SK-N-SH (cell line): ENCODE data around the gene C1orf232. TPM values are rescaled to one million over a fixed set of nuclear protein-coding genes. Genes with fewer than 3 reads are reported as not detected.

Source experiments
- CTCF ChIA-PET: fragments of 300-600, 350-600 bp; formaldehyde crosslinking; extraction: SDS; loops from one replicate; lab custom pipeline; 2021; lab: Yijun Ruan, JAX
- POLR2A ChIA-PET: fragments of 350-600 bp; sonication (Branson Sonifier 250); formaldehyde crosslinking; extraction: SDS; loops from one replicate; lab custom pipeline; 2020; ENCODE audit warnings: antibody characterized with exemption, inconsistent platforms; lab: Yijun Ruan, JAX
- DNase-seq: peaks from one replicate; pipeline ENCODE4 v3.0.0; 2012
- H2AFZ ChIP-seq: fragments of 200-600 bp; sonication (generic); 2 replicates; pipeline ENCODE4 v1.8.1; 2016; ENCODE audit warnings: antibody characterized with exemption, mild to moderate bottlenecking, low read depth
- H3F3A ChIP-seq: fragments of 200-600 bp; sonication (generic); replicated peaks from 2 replicates; pipeline ENCODE3; 2016; ENCODE audit warnings: antibody characterized with exemption, mild to moderate bottlenecking; ENCODE audit not compliant: insufficient read depth
- H3K27ac ChIP-seq, 2 experiments: fragments of 200-500 bp in 1 of 2; fragments of 200-600 bp in 1 of 2; sonication (Bioruptor generic) in 1 of 2; sonication (generic), shearing (Covaris generic) in 1 of 2; 2 replicates each; pipeline versions ENCODE4 v1.5.1 to v1.6.1; 2014 to 2016; ENCODE audit warnings: low read depth in 2 of 2, inconsistent platforms in 1 of 2, low read length in 1 of 2, mild to moderate bottlenecking in 1 of 2, mixed read lengths in 1 of 2
- H3K27me3 ChIP-seq: fragments of 200-600 bp; sonication (generic), shearing (Covaris generic); 2 replicates; pipeline ENCODE4 v1.6.1; 2016; ENCODE audit warnings: mixed run types; ENCODE audit not compliant: insufficient read depth
- H3K36me3 ChIP-seq, 2 experiments: fragments of 200-500 bp in 1 of 2; fragments of 200-600 bp in 1 of 2; sonication (Bioruptor generic) in 1 of 2; sonication (generic) in 1 of 2; replicated peaks in 1 of 2; 2 replicates each; pipeline versions ENCODE3 to v1.5.1; 2014 to 2016; ENCODE audit warnings: low read length in 1 of 2, mild to moderate bottlenecking in 1 of 2; ENCODE audit not compliant: insufficient read depth in 2 of 2, control insufficient read depth in 1 of 2
- H3K4me1 ChIP-seq, 2 experiments: fragments of 200-500 bp in 1 of 2; fragments of 200-600 bp in 1 of 2; sonication (Bioruptor generic) in 1 of 2; sonication (generic), shearing (Covaris generic) in 1 of 2; 2 replicates each; pipeline versions ENCODE4 v1.5.1 to v1.6.1; 2014 to 2016; ENCODE audit warnings: low read depth in 1 of 2, low read length in 1 of 2, mixed run types in 1 of 2; ENCODE audit not compliant: insufficient read depth in 2 of 2, control insufficient read depth in 1 of 2
- H3K4me2 ChIP-seq: fragments of 200-600 bp; sonication (generic), shearing (Covaris generic); 2 replicates; pipeline ENCODE4 v1.6.1; 2017; ENCODE audit warnings: mixed run types
- H3K4me3 ChIP-seq, 2 experiments: fragments of 200-500 bp in 1 of 2; fragments of 200-600 bp in 1 of 2; sonication (Bioruptor generic) in 1 of 2; sonication (generic), shearing (Covaris generic) in 1 of 2; 2 replicates each; pipeline versions ENCODE4 v1.5.1 to v1.8.1; 2014 to 2016; ENCODE audit warnings: low read depth in 2 of 2, inconsistent platforms in 1 of 2, low read length in 1 of 2, mild to moderate bottlenecking in 1 of 2, mixed read lengths in 1 of 2, moderate library complexity in 1 of 2
- H3K79me2 ChIP-seq: fragments of 200-600 bp; sonication (generic); 2 replicates; pipeline ENCODE4 v1.8.1; 2017; ENCODE audit warnings: mild to moderate bottlenecking; ENCODE audit not compliant: insufficient read depth
- H3K9ac ChIP-seq: fragments of 200-600 bp; sonication (generic); 2 replicates; pipeline ENCODE4 v1.6.1; 2017; ENCODE audit warnings: mixed run types
- H3K9me2 ChIP-seq: fragments of 200-600 bp; sonication (generic); 2 replicates; pipeline ENCODE4 v1.6.1; 2017; ENCODE audit warnings: mixed run types
- H3K9me3 ChIP-seq: fragments of 200-600 bp; sonication (generic); 2 replicates; pipeline ENCODE4 v1.6.1; 2017; ENCODE audit warnings: mixed run types, mild to moderate bottlenecking, moderate library complexity
- H4K20me1 ChIP-seq: fragments of 200-600 bp; sonication (generic); 2 replicates; pipeline ENCODE4 v1.6.1; 2017; ENCODE audit warnings: mild to moderate bottlenecking, mixed run types; ENCODE audit not compliant: insufficient read depth
- EZH2phosphoT487 ChIP-seq: fragments of 200-600 bp; sonication (generic); IDR thresholded peaks from 2 replicates; pipeline ENCODE4 v1.6.1; 2017; ENCODE audit warnings: low read depth, mixed run types, mild to moderate bottlenecking, antibody characterized with exemption, moderate library complexity, borderline replicate concordance
- FOXJ3 ChIP-seq: sonication (generic); formaldehyde crosslinking; IDR thresholded peaks from 2 replicates; pipeline ENCODE4 v1.5.1; 2020; ENCODE audit warnings: mild to moderate bottlenecking, missing genetic modification reagents
- NFIC ChIP-seq: IDR thresholded peaks from 2 replicates; pipeline ENCODE4 v1.4.0; 2012; ENCODE audit warnings: borderline replicate concordance
- RFX5 ChIP-seq: IDR thresholded peaks from 2 replicates; pipeline ENCODE4 v1.6.1; 2012; ENCODE audit warnings: mild to moderate bottlenecking, improper control_type of control experiment, low read length
- TAF1 ChIP-seq: IDR thresholded peaks from 2 replicates; pipeline ENCODE4 v1.6.1; 2012; ENCODE audit warnings: low read depth, mild to moderate bottlenecking, low read length, moderate library complexity, borderline replicate concordance
- YY1 ChIP-seq: IDR thresholded peaks from 2 replicates; pipeline ENCODE4 v1.4.0; 2012; ENCODE audit warnings: low read depth, mild to moderate bottlenecking
- WGBS: methylation state at CpG from one replicate; pipeline ENCODE4 v1.1.6; 2017; ENCODE audit warnings: low lambda C conversion rate; 5-methylcytosine and 5-hydroxymethylcytosine counted together
- polyA plus RNA-seq, 3 experiments: library from polyadenylated mRNA; depleted of rRNA; stranded (reverse); fragments of >200 nt; gene quantifications; 2 replicates each; pipeline ENCODE4 v1.2.3, GENCODE V29; 2012
- TF ChIP-seq, protein P1 (sequence below): IDR thresholded peaks from 2 replicates; pipeline ENCODE4 v1.6.1; 2012; ENCODE audit warnings: mild to moderate bottlenecking, low read depth, low read length, moderate library complexity
- TF ChIP-seq, protein P2 (sequence below): IDR thresholded peaks from 2 replicates; pipeline ENCODE4 v1.4.0; 2012; ENCODE audit warnings: low read depth, borderline replicate concordance
- TF ChIP-seq, protein P3 (sequence below): IDR thresholded peaks from 2 replicates; pipeline ENCODE4 v1.4.0; 2012; ENCODE audit warnings: low read depth

Gene C1orf232
- polyA plus RNA-seq, 1 of the 3 experiments (the other 2 are of a cell fraction) = not detected

DNA sequence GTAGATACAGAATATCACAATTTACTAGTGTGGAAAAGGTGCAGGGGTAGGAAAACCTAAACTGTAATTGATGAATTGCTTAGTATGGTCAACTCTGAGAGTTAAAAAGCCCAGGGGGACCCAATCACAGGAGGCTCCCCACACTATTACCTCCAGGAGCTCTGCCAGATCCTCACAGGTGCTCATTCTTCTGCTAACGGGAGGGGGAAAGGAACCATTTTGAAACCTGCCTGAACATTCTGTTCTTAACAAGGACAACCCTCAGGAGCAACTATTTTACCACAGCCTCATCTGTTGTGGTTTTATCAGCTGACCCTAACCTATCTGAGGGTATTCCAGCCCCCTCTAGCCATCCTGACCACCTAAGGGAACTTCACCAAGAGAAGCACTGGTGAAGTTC lies 38.1 kb downstream of the C1orf232 start (continued):
- TF ChIP-seq, protein P1, sequence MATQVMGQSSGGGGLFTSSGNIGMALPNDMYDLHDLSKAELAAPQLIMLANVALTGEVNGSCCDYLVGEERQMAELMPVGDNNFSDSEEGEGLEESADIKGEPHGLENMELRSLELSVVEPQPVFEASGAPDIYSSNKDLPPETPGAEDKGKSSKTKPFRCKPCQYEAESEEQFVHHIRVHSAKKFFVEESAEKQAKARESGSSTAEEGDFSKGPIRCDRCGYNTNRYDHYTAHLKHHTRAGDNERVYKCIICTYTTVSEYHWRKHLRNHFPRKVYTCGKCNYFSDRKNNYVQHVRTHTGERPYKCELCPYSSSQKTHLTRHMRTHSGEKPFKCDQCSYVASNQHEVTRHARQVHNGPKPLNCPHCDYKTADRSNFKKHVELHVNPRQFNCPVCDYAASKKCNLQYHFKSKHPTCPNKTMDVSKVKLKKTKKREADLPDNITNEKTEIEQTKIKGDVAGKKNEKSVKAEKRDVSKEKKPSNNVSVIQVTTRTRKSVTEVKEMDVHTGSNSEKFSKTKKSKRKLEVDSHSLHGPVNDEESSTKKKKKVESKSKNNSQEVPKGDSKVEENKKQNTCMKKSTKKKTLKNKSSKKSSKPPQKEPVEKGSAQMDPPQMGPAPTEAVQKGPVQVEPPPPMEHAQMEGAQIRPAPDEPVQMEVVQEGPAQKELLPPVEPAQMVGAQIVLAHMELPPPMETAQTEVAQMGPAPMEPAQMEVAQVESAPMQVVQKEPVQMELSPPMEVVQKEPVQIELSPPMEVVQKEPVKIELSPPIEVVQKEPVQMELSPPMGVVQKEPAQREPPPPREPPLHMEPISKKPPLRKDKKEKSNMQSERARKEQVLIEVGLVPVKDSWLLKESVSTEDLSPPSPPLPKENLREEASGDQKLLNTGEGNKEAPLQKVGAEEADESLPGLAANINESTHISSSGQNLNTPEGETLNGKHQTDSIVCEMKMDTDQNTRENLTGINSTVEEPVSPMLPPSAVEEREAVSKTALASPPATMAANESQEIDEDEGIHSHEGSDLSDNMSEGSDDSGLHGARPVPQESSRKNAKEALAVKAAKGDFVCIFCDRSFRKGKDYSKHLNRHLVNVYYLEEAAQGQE = no peak
- TF ChIP-seq EZH2phosphoT487 (no peak), YY1 (no peak)

DNA sequence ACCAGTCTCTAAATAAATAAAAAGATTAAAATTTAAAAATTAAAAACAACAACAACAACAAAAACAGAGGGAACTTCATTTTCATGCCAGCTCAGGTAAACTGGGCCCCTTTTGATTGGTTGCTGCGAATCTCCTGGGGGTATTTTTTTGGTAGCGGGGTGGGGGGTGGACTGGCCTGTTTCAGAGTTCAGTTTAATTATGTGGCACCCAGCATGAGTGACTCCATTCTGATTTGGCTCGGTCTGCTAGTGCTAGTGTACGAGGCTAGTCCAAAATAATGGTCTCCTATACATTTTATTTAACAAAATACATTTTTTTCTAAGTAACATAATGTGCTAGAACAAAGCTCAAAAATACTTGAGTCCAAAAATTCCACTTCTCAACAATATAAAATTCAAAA lies 39.0 kb downstream of the C1orf232 start:
- H3K9me3 ChIP-seq = no peaks in the 10 kb centered on the region
- POLR2A ChIA-PET = no interaction called here
- H3K27ac ChIP-seq = no peak overlapping the region
- no peaks in the 10 kb centered on the region for H3K9me2 ChIP-seq
- no peak for DNase-seq
- H3K9ac ChIP-seq = no peak overlapping the region
- no peak overlapping the region for H3K4me2 ChIP-seq
- no peak overlapping the region for H3K4me3 ChIP-seq
- H3K4me1 ChIP-seq = 0 out of 4 replicates have a peak, but pooled peaks cover 0 to 4% of the 10 kb centered on the region in 2 experiments
- H3K27me3 ChIP-seq = no peaks in the 10 kb centered on the region
- H3K79me2 ChIP-seq = peaks cover 3% of the 10 kb centered on the region; the same call in 1 of the 2 replicates
- peaks cover 2 to 5% of the 10 kb centered on the region in 2 experiments for H3K36me3 ChIP-seq
- TF ChIP-seq NFIC (no peak), TAF1 (no peak), FOXJ3 (CRISPR knock-in tag) (no peak), YY1 (no peak), RFX5 (no peak)
- TF ChIP-seq, protein P2, sequence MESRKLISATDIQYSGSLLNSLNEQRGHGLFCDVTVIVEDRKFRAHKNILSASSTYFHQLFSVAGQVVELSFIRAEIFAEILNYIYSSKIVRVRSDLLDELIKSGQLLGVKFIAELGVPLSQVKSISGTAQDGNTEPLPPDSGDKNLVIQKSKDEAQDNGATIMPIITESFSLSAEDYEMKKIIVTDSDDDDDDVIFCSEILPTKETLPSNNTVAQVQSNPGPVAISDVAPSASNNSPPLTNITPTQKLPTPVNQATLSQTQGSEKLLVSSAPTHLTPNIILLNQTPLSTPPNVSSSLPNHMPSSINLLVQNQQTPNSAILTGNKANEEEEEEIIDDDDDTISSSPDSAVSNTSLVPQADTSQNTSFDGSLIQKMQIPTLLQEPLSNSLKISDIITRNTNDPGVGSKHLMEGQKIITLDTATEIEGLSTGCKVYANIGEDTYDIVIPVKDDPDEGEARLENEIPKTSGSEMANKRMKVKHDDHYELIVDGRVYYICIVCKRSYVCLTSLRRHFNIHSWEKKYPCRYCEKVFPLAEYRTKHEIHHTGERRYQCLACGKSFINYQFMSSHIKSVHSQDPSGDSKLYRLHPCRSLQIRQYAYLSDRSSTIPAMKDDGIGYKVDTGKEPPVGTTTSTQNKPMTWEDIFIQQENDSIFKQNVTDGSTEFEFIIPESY = no peak
- TF ChIP-seq, protein P3, sequence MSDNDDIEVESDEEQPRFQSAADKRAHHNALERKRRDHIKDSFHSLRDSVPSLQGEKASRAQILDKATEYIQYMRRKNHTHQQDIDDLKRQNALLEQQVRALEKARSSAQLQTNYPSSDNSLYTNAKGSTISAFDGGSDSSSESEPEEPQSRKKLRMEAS = no peak
- TF ChIP-seq, all 33 proteins: peak for 0
- CTCF ChIA-PET = interaction anchor here (0.8 to 11.3 kb wide), 3 partner anchors 9 to 32 kb away, joined by 4 to 91 read pairs (median 5); no protein-coding TSS in a partner anchor
- H2AFZ ChIP-seq = no peak overlapping the region
- WGBS = 83% methylated on average over 4 of the region's 4 CpGs
- no peaks in the 10 kb centered on the region for H4K20me1 ChIP-seq
- no peaks in the 10 kb centered on the region for H3F3A ChIP-seq
